Measurements from ENCODE around the gene GLTPD2. TPM values are rescaled to one million over a fixed set of nuclear protein-coding genes. Genes with fewer than 3 reads are reported as not detected.

The GLTPD2 gene
- polyA plus RNA-seq, 3 donors = 3.8 to 5.4 (median 4.1) TPM

GRCh38 chr17:4769628-4770027 lies 19.1 kb upstream of the GLTPD2 start:
- no peak for DNase-seq (ENCODE audit: low read depth in 3 of 3, low spot score in 2 of 3)

- DNase-seq (ENCODE audit: low read depth in 3 of 3, low spot score in 2 of 3) = no peak
Measured at GRCh38 chr17:4771519-4772234, 17.1 kb upstream of the GLTPD2 start, which contains the start of gene TM4SF5. TM4SF5 (plus strand) TSS chr17:4771886; CDS start chr17:4771923, 37 bp downstream.

GRCh38 chr17:4772235-4772613 lies 16.5 kb upstream of the GLTPD2 start:
- DNase-seq (ENCODE audit: low read depth in 3 of 3, low spot score in 2 of 3) = no peak

- no peak for DNase-seq (ENCODE audit: low read depth in 3 of 3, low spot score in 2 of 3)
Measured at GRCh38 chr17:4777969-4778760, 10.6 kb upstream of the GLTPD2 start.

GRCh38 chr17:4780325-4780955 lies 8.3 kb upstream of the GLTPD2 start:
- no peak for DNase-seq (ENCODE audit: low read depth in 3 of 3, low spot score in 2 of 3)

GRCh38 chr17:4782652-4783051 lies 6.1 kb upstream of the GLTPD2 start:
- no peak for DNase-seq (ENCODE audit: low read depth in 3 of 3, low spot score in 2 of 3)

GRCh38 chr17:4785311-4786105 lies 3.3 kb upstream of the GLTPD2 start:
- DNase-seq (ENCODE audit: low read depth in 3 of 3, low spot score in 2 of 3) = no peak

GRCh38 chr17:4786106-4786511 lies 2.7 kb upstream of the GLTPD2 start, which contains the start of gene VMO1:
VMO1 (minus strand) TSS chr17:4786364; CDS start chr17:4786352, 12 bp downstream.
- no peak for DNase-seq (ENCODE audit: low read depth in 3 of 3, low spot score in 2 of 3)

GRCh38 chr17:4786516-4786915 lies 2.2 kb upstream of the GLTPD2 start:
- no peak for DNase-seq (ENCODE audit: low read depth in 3 of 3, low spot score in 2 of 3)

- DNase-seq (ENCODE audit: low read depth in 3 of 3, low spot score in 2 of 3) = no peak
Measured at GRCh38 chr17:4788159-4788806, 481 bp upstream of the GLTPD2 start.

- DNase-seq (ENCODE audit: low read depth in 3 of 3, low spot score in 2 of 3) = no peak
Measured at GRCh38 chr17:4789701-4789950, 862 bp downstream of the GLTPD2 start.

GRCh38 chr17:4789951-4790704 lies 1.4 kb downstream of the GLTPD2 start:
- peak in 1 of 3 donors; percentile 77 for DNase-seq (ENCODE audit: low read depth in 3 of 3, low spot score in 2 of 3)

- no peak for DNase-seq (ENCODE audit: low read depth in 3 of 3, low spot score in 2 of 3)
Measured at GRCh38 chr17:4790705-4791088, 1.9 kb downstream of the GLTPD2 start.

- DNase-seq (ENCODE audit: low read depth in 3 of 3, low spot score in 2 of 3) = no peak
Measured at GRCh38 chr17:4795168-4795567, 6.4 kb downstream of the GLTPD2 start.

GRCh38 chr17:4796552-4796920 lies 7.8 kb downstream of the GLTPD2 start:
- no peak for DNase-seq (ENCODE audit: low read depth in 3 of 3, low spot score in 2 of 3)

GRCh38 chr17:4800462-4801196 lies 11.9 kb downstream of the GLTPD2 start:
- no peak for DNase-seq (ENCODE audit: low read depth in 3 of 3, low spot score in 2 of 3)

- no peak for DNase-seq (ENCODE audit: low read depth in 3 of 3, low spot score in 2 of 3)
Measured at GRCh38 chr17:4802228-4802627, 13.5 kb downstream of the GLTPD2 start, which contains the start of gene C17orf114. C17orf114 (minus strand) TSS chr17:4802328.

GRCh38 chr17:4806456-4806776 lies 17.7 kb downstream of the GLTPD2 start:
- DNase-seq (ENCODE audit: low read depth in 3 of 3, low spot score in 2 of 3) = no peak
